Mesendoderm (in vitro differentiated cells): ENCODE measurements around the gene OPRD1.
"Not testable (repeated sequence)": the region's sequence is repeated elsewhere in the genome, so short reads cannot be mapped to it uniquely, and the experiment has no call there.

Experiments
- DNase-seq: peaks from one replicate; pipeline ENCODE4 v3.0.0; 2013
- H2AK5ac ChIP-seq: 2 replicates; pipeline ENCODE4 v1.6.1; 2013; ENCODE audit warnings: low read length, inconsistent platforms
- H2BK120ac ChIP-seq: 2 replicates; pipeline ENCODE4 v1.6.1; 2013; ENCODE audit warnings: low read depth, mild to moderate bottlenecking, low read length, moderate library complexity, mixed read lengths
- H2BK15ac ChIP-seq: replicated peaks from 2 replicates; pipeline ENCODE4 v1.6.1; 2013; ENCODE audit warnings: low read depth, mild to moderate bottlenecking, moderate library complexity
- H2BK5ac ChIP-seq: 2 replicates; pipeline ENCODE4 v1.6.1; 2013; ENCODE audit warnings: low read length, inconsistent platforms
- H3K18ac ChIP-seq: 2 replicates; pipeline ENCODE4 v1.6.1; 2013; ENCODE audit warnings: mild to moderate bottlenecking, low read length, mixed read lengths
- H3K23ac ChIP-seq: one replicate; pipeline ENCODE4 v1.6.1; 2013; ENCODE audit warnings: low read length
- H3K27ac ChIP-seq: 2 replicates; pipeline ENCODE4 v1.5.1; 2013; ENCODE audit warnings: low read depth, mild to moderate bottlenecking, inconsistent platforms, low read length, moderate library complexity
- H3K27me3 ChIP-seq: 2 replicates; pipeline ENCODE4 v1.6.1; 2013; ENCODE audit warnings: low read length, control low read depth, mild to moderate bottlenecking, inconsistent platforms; ENCODE audit not compliant: insufficient read depth, poor library complexity
- H3K36me3 ChIP-seq: 2 replicates; pipeline ENCODE4 v1.6.1; 2013; ENCODE audit warnings: low read length, inconsistent platforms; ENCODE audit not compliant: control insufficient read depth, insufficient read depth
- H3K4ac ChIP-seq: one replicate; pipeline ENCODE4 v1.6.1; 2013; ENCODE audit warnings: low read depth, mild to moderate bottlenecking, low read length, moderate library complexity
- H3K4me1 ChIP-seq: 2 replicates; pipeline ENCODE4 v1.6.1; 2013; ENCODE audit warnings: low read depth, low read length, inconsistent platforms; ENCODE audit not compliant: control insufficient read depth
- H3K4me2 ChIP-seq: 2 replicates; pipeline ENCODE4 v1.6.1; 2013; ENCODE audit warnings: low read length
- H3K4me3 ChIP-seq: 2 replicates; pipeline ENCODE4 v1.5.1; 2013; ENCODE audit warnings: mild to moderate bottlenecking, low read length
- H3K56ac ChIP-seq: one replicate; pipeline ENCODE4 v1.6.1; 2013; ENCODE audit warnings: low read length
- H3K79me1 ChIP-seq: 2 replicates; pipeline ENCODE4 v1.6.1; 2013; ENCODE audit warnings: low read length, inconsistent platforms
- H3K79me2 ChIP-seq: 2 replicates; pipeline ENCODE4 v1.6.1; 2013; ENCODE audit warnings: mild to moderate bottlenecking, low read length; ENCODE audit not compliant: control insufficient read depth, insufficient read depth
- H3K9ac ChIP-seq: 2 replicates; pipeline ENCODE4 v1.6.1; 2013; ENCODE audit warnings: low read length, inconsistent platforms
- H4K5ac ChIP-seq: one replicate; pipeline ENCODE4 v1.6.1; 2013; ENCODE audit warnings: low read length
- H4K8ac ChIP-seq: one replicate; pipeline ENCODE4 v1.6.1; 2013; ENCODE audit warnings: low read depth, mild to moderate bottlenecking, control low read depth, low read length, moderate library complexity
- WGBS: extraction: QIAGEN DNeasy Blood & Tissue Kit; methylation state at CpG from one replicate; pipeline ENCODE4 v1.1.7; 2013; ENCODE audit warnings: low lambda C conversion rate, missing lambda C conversion rate; ENCODE audit not compliant: insufficient coverage; ENCODE audit errors: extremely low coverage; 5-methylcytosine and 5-hydroxymethylcytosine counted together

OPRD1 gene

GRCh38 chr1:28871631-28872401, 59.8 kb downstream of the OPRD1 start:
- no peak overlapping the region for H2BK15ac ChIP-seq
- DNase-seq = no peak

GRCh38 chr1:28875134-28875533, 63.2 kb downstream of the OPRD1 start:
- H3K36me3 ChIP-seq, H3K79me2 ChIP-seq, H2BK120ac ChIP-seq, H3K56ac ChIP-seq, DNase-seq, H4K8ac ChIP-seq, H3K9ac ChIP-seq, H3K27me3 ChIP-seq, H3K79me1 ChIP-seq, H2AK5ac ChIP-seq, H3K4me1 ChIP-seq, H3K27ac ChIP-seq, H4K5ac ChIP-seq, H3K18ac ChIP-seq, H2BK5ac ChIP-seq, H3K4me2 ChIP-seq, H3K4me3 ChIP-seq, H3K23ac ChIP-seq, H2BK15ac ChIP-seq, H3K4ac ChIP-seq: not testable (repeated sequence)
- no CpG with 5 or more reads among the region's 5 CpGs for WGBS

More at GRCh38 chr1:28871631-28872401, 59.8 kb downstream of the OPRD1 start:
- H3K27ac ChIP-seq = no peak overlapping the region
- no peak overlapping the region for H3K9ac ChIP-seq
- no peak overlapping the region for H3K56ac ChIP-seq
- H3K79me2 ChIP-seq = no peaks in the 10 kb centered on the region
- no peak overlapping the region for H3K4ac ChIP-seq
- H3K4me1 ChIP-seq = no peaks in the 10 kb centered on the region
- no peaks in the 10 kb centered on the region for H3K79me1 ChIP-seq
- no peak overlapping the region for H2BK120ac ChIP-seq
- no peak overlapping the region for H2BK5ac ChIP-seq
- H3K4me2 ChIP-seq = no peak overlapping the region
- no peak overlapping the region for H2AK5ac ChIP-seq
- no peak overlapping the region for H4K8ac ChIP-seq
- no peak overlapping the region for H3K18ac ChIP-seq
- no peak overlapping the region for H3K4me3 ChIP-seq
- H3K23ac ChIP-seq = no peak overlapping the region
- H4K5ac ChIP-seq = no peak overlapping the region
- WGBS = no CpG with 5 or more reads among the region's 12 CpGs
- no peaks in the 10 kb centered on the region for H3K36me3 ChIP-seq
- no peaks in the 10 kb centered on the region for H3K27me3 ChIP-seq

- H3K23ac ChIP-seq = no peak overlapping the region
Measured at GRCh38 chr1:28877132-28877781, 65.3 kb downstream of the OPRD1 start.

GRCh38 chr1:28878796-28879195, 66.8 kb downstream of the OPRD1 start:
- no peak overlapping the region for H3K18ac ChIP-seq
- H3K27ac ChIP-seq = no peak overlapping the region
- H2BK15ac ChIP-seq = no peak overlapping the region

More at GRCh38 chr1:28877132-28877781, 65.3 kb downstream of the OPRD1 start:
- H3K56ac ChIP-seq = no peak overlapping the region
- H3K4ac ChIP-seq = no peak overlapping the region
- no peaks in the 10 kb centered on the region for H3K79me1 ChIP-seq
- H2BK120ac ChIP-seq = no peak overlapping the region
- no peak overlapping the region for H3K18ac ChIP-seq
- H3K36me3 ChIP-seq = no peaks in the 10 kb centered on the region
- H3K9ac ChIP-seq = no peak overlapping the region
- no peaks in the 10 kb centered on the region for H3K4me1 ChIP-seq
- no peak overlapping the region for H4K8ac ChIP-seq
- H3K79me2 ChIP-seq = no peaks in the 10 kb centered on the region
- no peak overlapping the region for H3K27ac ChIP-seq
- H3K4me3 ChIP-seq = no peak overlapping the region
- H4K5ac ChIP-seq = no peak overlapping the region
- no peak overlapping the region for H2BK5ac ChIP-seq
- no peak overlapping the region for H3K4me2 ChIP-seq
- no CpG with 5 or more reads among the region's 18 CpGs for WGBS
- DNase-seq = peak; percentile 74
- no peak overlapping the region for H2AK5ac ChIP-seq
- H3K27me3 ChIP-seq = no peaks in the 10 kb centered on the region
- H2BK15ac ChIP-seq = no peak overlapping the region

GRCh38 chr1:28882009-28882628, 70.1 kb downstream of the OPRD1 start:
- no peak overlapping the region for H3K27ac ChIP-seq
- H3K18ac ChIP-seq = no peak overlapping the region
- H3K4me3 ChIP-seq = no peak overlapping the region
- no CpG with 5 or more reads among the region's 13 CpGs for WGBS
- H2BK5ac ChIP-seq = no peak overlapping the region
- no peak overlapping the region for H4K5ac ChIP-seq
- no peak overlapping the region for H2BK15ac ChIP-seq
- H3K4ac ChIP-seq = no peak overlapping the region
- DNase-seq = peak; percentile 99
- no peak overlapping the region for H4K8ac ChIP-seq
- H3K79me2 ChIP-seq = no peaks in the 10 kb centered on the region
- no peaks in the 10 kb centered on the region for H3K79me1 ChIP-seq
- no peak overlapping the region for H3K56ac ChIP-seq
- H2BK120ac ChIP-seq = no peak overlapping the region
- H3K27me3 ChIP-seq = no peaks in the 10 kb centered on the region
- no peak overlapping the region for H3K23ac ChIP-seq
- H3K4me2 ChIP-seq = no peak overlapping the region
- H3K36me3 ChIP-seq = no peaks in the 10 kb centered on the region
- no peak overlapping the region for H3K9ac ChIP-seq
- H3K4me1 ChIP-seq = peaks cover 13% of the 10 kb centered on the region
- no peak overlapping the region for H2AK5ac ChIP-seq

More at GRCh38 chr1:28878796-28879195, 66.8 kb downstream of the OPRD1 start:
- Histone ChIP-seq H3K56ac (no peak overlapping the region), H3K4me1 (peaks cover 4% of the 10 kb centered on the region), H2BK120ac (no peak overlapping the region), H3K4me2 (no peak overlapping the region), H3K79me2 (no peaks in the 10 kb centered on the region), H3K27me3 (no peaks in the 10 kb centered on the region), H4K8ac (no peak overlapping the region), H4K5ac (no peak overlapping the region), H3K36me3 (no peaks in the 10 kb centered on the region), H3K9ac (no peak overlapping the region), H3K4me3 (no peak overlapping the region), H3K4ac (no peak overlapping the region), H2AK5ac (no peak overlapping the region), H3K23ac (no peak overlapping the region), H3K79me1 (no peaks in the 10 kb centered on the region), H2BK5ac (no peak overlapping the region)
- no peak for DNase-seq
- WGBS = no CpG with 5 or more reads among the region's 4 CpGs
